Midbrain (tissue), 1 donor: Measurements from ENCODE around the gene RPS6KA2.

Source experiments
- DNase-seq: peaks from one replicate; lab custom pipeline; 2025; lab: John Stamatoyannopoulos, UW

RPS6KA2 gene

GRCh38 chr6:166488076-166488685 is 138.9 kb downstream of the RPS6KA2 start:
- peak; percentile 31 for DNase-seq

DNA sequence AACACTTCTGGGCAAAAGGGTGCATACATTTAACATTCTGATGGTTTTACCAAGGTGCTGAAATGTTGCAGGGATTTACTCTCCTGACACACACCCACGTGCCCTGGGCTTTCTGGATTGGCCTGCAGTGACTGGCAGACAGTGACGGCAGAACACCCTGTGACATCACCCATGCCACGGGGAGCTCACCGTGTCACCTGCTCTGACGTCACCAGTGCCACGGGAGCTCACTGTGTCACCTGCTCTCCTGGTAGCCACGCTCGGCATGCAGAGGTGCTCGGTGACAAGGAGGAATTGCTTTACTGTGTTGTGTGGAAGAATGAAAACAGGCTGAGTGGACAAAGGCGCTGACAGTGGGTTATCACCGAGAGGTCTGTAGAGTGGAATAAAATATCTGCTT is 139.9 kb downstream of the RPS6KA2 start:
- no peak for DNase-seq

DNA sequence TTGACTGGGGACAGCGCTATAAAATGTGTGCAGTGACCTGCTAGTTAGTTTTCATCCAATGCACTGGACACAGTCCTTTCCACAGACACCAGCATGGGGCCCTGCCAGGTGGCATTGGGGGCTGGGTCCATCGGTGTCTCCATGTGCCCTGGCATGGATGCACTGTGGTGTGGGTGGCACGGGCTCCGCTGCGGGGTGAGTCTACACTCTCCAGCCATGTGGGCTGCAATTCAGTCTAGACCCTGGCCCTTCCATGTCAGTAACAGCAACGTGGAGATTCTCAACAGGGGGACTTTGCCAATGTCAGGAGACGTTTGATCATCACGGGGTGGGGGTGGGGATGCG is 140.5 kb downstream of the RPS6KA2 start:
- no peak for DNase-seq

- no peak for DNase-seq
These were observed 141.2 kb downstream of the RPS6KA2 start for GRCh38 chr6:166485651-166486535.

DNA sequence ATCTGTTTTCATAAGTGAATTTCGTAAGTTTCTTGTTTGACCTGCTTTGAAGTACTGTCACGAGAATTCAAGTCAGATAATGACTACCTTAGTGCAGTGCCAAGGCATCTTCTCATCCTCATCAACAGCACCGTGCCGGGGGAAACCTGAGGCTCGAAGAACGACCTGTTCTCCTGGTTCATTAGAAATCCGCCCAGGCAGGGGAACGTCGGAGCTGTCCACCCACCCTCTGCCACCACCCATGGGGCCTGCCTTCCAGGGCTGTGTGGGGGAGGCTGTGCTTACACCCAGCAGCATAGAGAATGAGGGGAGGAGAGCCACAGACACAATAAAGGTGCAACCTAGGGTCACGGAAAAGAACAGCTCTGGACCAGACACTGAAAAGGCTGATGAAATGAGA is 142.2 kb downstream of the RPS6KA2 start:
- no peak for DNase-seq

GRCh38 chr6:166483573-166484250 is 143.3 kb downstream of the RPS6KA2 start:
- DNase-seq = no peak

DNA sequence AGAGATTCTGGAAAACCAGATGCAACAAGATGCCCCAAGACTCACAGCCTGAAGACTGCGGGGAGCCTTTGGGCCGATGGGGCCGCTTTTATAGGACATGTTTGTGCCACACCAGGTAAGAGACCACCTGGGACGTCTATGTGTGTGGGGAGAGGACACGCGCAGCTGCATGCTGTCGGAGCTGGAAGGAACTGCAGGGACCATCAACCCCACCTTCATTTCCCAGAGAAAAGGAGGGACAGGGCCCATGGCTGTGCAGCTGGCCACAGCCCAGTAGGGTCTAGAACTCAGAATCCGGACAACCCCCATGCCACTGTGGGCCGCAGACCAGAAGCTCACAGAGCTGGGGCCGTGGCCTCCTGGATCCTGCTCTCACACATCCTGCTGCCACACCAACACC is 144.0 kb downstream of the RPS6KA2 start:
- DNase-seq = no peak

DNA sequence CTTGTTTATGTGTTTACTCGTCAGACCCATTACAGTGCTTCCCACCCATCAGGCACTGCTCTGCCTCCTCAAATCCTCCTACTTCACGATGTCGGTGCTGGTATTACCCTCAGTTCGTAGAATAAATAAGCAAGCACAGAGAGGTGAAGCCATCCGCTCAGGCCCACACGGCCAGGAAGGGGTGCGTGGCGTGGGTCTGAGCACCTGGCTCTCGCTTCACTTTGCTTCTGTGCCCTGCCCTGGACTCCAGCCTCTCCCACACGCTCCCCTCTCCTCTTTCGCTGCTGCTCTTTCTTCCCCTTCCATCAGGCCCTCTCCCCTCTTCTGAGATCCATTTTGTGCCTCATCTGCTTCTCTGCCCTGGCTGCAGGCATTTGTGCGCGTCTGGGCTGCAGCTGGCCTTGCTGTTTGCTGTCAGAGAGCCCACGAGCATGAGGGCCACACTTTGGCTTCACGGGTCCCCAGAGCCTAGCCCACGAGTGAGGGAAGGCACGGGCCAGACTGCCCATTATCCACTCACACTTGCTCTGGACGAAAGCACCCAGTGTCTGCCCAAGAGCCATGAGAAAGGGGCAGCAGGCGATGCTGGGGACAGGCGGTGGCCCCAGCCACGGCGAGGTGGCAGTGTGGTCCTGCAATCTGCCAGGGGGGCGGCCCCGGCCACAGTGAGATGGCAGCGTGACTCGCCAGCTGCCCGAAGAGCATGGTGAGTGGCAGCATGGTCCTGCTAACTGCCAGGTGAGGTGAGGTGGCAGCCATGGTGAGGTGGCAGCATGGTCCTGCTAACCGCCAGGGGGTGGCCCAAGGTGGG is 148.1 kb downstream of the RPS6KA2 start:
- DNase-seq = no peak

DNA sequence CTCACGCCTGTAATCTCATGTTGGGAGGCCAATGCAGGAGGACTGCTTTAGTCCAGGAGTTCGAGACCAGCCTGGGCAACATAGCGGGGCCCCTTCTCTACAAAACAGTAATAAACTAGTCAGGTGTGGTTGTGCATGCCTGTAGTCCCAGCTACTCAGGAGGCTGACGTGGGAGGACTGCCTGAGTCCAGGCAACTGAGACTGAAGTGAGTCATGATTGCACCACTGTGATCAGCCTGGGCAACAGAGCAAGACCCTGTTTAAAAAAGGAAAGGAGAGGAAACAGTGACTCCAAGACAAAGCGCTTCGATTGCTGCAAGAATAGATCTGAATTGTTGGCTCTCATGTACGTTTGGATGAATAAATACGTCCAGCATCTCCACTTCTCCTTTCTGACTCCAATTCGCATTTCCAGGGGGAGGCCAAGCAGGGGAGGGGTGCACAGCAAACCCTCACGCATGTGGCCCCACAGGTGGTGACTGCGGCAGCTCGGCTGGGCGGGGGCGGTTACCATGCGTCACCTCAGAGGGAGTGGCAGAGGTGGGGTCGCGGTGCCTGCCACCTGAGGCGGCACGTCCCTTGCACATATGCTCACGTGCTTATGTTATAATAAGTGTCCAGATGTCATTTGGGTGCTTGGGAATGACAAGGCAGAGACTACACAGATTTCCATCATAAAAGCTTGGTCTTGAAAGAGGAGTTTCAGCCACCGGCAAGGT is 149.2 kb downstream of the RPS6KA2 start:
- no peak for DNase-seq

GRCh38 chr6:166476634-166477215 is 150.3 kb downstream of the RPS6KA2 start:
- DNase-seq = no peak

DNA sequence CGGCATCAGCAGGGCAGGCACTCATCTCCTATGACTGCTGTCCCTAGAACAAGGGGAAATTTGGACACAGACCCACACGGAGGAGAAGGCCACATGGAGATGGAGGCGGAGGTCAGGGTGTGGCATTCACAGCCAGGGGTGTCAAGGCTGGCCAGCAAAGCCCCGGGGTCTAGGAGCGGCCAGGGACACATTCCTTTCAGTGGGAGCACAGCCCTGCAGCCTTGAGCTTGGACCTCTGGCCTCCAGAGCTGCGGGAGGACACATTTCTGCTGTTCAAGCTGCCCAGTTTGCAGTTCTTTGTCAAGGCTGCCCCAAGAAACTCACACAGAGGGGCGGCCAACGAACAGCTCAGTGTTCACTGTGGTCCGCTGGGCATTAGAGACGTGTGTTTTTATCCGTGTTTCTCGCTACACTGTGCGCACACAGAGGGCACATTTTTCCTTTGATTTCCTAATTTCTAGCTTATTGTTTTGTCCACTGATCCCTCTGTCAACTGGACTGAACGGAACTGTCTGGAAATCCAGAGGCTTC is 150.9 kb downstream of the RPS6KA2 start:
- DNase-seq = no peak

DNA sequence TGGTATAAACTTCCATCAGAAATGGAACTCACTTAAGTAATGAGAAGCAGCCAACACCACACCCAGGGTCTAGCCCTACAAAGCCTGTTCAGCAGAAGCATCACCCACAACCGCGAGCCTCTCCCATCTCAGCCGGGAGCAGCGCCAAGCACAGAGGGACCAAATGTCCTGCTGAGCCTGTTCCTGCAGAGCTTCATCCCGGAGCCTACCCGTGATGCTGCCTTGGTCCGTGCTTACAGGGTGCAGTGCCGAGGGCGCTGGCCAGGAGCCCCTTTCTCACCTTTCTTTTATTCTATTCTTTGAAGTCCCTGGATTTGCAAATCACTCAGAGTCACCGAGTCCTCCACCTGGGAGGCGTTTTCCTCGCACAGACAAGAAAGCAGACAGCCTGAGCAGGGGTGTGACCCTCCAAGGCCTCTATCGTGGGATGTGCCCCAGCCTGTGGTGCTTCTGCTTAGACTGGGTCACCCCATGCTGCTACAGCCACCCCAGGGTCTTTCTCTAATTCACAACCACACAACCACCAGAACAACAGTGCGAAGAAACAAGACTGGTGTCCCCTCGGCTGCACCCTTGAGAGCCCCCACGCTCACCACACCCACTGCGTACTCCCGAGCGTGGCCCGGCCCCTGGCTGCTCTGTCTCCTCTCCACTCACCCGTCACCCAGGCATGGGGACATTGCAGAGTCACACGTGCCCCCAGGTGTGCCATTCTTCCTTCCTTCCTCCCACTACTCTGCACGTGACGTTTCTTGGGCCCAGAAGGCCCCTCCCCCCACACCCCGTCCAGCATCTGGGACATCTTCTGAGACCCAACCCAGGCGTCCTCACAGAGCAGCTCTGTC is 152.1 kb downstream of the RPS6KA2 start:
- no peak for DNase-seq

GRCh38 chr6:166473886-166474571 is 153.0 kb downstream of the RPS6KA2 start:
- no peak for DNase-seq

DNA sequence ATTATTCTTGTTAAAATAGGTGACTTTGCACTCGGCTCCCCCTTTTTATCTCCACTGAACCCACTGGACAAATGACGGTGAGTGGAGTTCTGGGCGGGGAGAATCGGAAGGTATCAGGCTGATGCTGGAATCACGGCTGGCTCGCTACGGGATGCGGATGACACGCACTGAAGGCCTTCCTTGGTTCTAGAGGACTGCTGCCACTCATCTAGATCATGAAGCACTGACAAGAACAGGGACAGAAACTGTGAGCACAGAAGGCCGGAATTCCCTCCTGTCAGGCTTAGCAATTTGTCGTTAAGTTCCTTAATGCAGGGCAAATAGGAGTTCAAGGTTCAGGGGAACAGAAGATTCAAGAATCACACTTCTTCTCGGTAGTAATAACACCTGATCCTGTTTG is 154.4 kb downstream of the RPS6KA2 start:
- no peak for DNase-seq

GRCh38 chr6:166471797-166472260 is 155.2 kb downstream of the RPS6KA2 start:
- no peak for DNase-seq

DNA sequence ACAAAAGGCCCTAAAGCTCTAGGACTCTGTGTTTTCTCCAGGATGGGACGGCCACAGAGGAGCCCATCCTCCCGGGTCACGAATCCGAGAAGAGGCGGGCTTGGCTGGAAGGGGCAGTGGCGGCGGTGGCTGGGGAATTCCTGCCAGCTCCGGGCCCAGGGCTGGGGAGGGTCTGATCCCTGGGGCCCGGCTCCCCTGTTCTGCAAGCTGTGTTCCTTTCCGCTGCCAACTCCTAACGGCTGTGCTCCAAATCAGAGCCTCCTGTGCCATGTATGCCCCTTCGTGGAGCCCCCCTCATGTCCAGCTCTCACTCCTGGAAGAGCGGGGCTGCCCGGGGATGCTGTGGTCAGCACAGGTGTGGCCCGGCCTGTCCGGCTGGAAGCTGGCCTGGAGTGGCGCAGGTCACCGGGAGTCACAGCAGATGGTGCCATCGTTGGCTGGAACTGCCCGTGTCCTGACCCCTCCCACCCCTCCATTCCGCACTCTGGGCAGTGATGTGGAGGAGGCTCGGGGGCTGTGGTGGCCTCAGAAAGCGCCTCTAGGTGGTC is 156.1 kb downstream of the RPS6KA2 start:
- no peak for DNase-seq

DNA sequence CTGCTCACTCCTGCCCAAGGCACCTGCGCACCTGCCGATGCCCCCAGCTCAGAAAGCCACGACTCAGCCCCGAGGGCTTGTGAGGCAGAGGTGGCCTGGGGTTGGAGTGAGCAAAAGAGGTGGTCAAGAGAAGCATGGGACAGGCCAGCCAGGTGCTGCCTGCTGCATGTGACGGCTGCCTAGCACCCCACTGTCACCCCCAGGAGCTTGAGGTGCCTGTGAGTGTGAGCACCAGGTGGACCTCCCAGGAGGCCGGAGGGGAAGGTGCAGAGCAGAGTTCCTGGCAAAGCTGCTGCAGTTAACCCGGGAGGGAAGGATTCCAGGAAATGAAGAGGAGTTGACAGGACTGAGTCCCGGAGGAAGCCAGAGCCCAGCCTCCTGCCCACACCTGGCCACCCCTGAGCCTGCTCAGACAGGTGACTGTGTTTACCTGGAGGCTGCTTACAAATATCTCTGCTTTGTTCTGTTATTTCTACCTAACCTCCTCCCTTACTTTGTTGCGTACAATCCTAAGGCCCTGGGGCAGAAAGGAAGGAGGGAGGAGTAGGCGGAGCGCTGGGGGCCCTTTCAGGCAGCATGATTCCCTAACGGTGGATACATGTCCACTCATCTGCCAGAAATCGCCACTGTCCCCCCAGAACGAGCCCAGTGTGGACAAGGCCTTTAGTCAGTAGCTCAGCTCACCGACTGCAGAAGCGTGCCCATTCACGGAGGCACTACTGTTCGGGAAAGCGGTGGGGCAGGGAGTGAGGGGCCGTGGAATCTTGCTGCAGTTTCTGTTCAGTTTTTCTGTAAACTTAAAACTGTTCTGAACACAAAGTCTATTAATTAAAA is 156.8 kb downstream of the RPS6KA2 start:
- DNase-seq = no peak

DNA sequence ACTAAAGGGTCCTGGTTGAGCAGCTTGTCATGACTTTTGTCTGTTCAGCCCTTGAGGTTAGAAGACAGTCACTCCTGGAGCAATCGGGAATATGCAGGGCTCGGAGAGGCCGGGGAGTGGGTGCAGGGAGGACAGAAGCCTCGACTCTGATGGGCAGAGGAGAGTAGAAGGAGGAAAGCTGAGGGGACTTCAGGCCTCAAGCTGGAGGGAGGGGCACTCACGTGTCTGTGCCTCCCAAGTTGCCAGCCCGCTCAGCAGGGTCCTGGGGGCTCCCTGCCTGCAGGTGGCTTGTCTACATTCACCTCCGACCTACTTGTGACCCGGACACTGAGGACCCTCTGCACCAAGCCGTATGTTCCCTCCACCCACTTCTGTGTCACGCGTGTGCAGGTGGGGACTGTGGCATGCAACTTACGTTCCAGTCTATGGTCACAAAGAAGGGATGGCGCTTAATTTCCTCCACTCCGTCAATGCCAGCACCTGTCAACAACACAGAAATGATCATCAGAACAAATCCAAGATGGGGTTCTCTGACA is 157.6 kb downstream of the RPS6KA2 start:
- no peak for DNase-seq
